Breast epithelium (tissue), 4 donors: ENCODE data around the gene RAB7A. TPM values are rescaled to one million over a fixed set of nuclear protein-coding genes. Genes with fewer than 3 reads are reported as not detected.

Source experiments
- DNase-seq, 2 donors: peaks; one replicate each; pipeline ENCODE4 v3.0.0-alpha.2; 2019; ENCODE audit warnings: low spot score in 2 of 2
- H3K27ac ChIP-seq, 2 donors: fragments of 200-600 bp; sonication (generic) in 1 of 2; one replicate each; pipeline ENCODE4 v1.5.1; 2016 to 2019; ENCODE audit warnings: mild to moderate bottlenecking in 1 of 2
- H3K27me3 ChIP-seq, 2 donors: fragments of 200-600 bp; sonication (generic) in 1 of 2; one replicate each; pipeline versions ENCODE4 v1.5.1 to v1.6.0; 2017 to 2019; ENCODE audit warnings: control low read depth in 1 of 2, mild to moderate bottlenecking in 1 of 2
- H3K36me3 ChIP-seq: fragments of 200-600 bp; one replicate; pipeline ENCODE4 v1.5.1; 2019
- H3K4me1 ChIP-seq, 2 donors: fragments of 200-600 bp; sonication (generic); one replicate each; pipeline ENCODE4 v1.5.1; 2016 to 2019; ENCODE audit warnings: control low read depth in 1 of 2
- H3K4me3 ChIP-seq, 3 donors: fragments of 200-600 bp; sonication (generic); 1 replicate in 2 of 3; 2 replicates in 1 of 3; pipeline ENCODE4 v1.5.1; 2016 to 2019; ENCODE audit warnings: mild to moderate bottlenecking in 3 of 3, moderate library complexity in 2 of 3
- H3K9me3 ChIP-seq, 2 donors: fragments of 200-600 bp; sonication (generic) in 1 of 2; one replicate each; pipeline ENCODE4 v1.5.1; 2016 to 2019; ENCODE audit warnings: control low read depth in 1 of 2
- CTCF ChIP-seq, 3 donors: fragments of 450-650 bp; IDR thresholded peaks; one replicate each; pipeline ENCODE4 v1.5.1; 2016 to 2017; ENCODE audit warnings: antibody characterized with exemption in 3 of 3, mild to moderate bottlenecking in 3 of 3, moderate library complexity in 3 of 3
- POLR2A ChIP-seq: fragments of 450-650 bp; IDR thresholded peaks from one replicate; pipeline ENCODE4 v1.6.1; 2016; ENCODE audit warnings: antibody characterized with exemption, mild to moderate bottlenecking, moderate library complexity
- POLR2AphosphoS5 ChIP-seq, 3 donors: sonication (generic); formaldehyde crosslinking; IDR thresholded peaks; one replicate each; pipeline ENCODE4 v1.6.1; 2017; ENCODE audit warnings: antibody characterized with exemption in 3 of 3
- intact Hi-C: fragments of 100-400 bp; cut with DNase I; formaldehyde crosslinking; loops from one replicate; pipeline ENCODE4 v1.15.1; 2023; ENCODE audit warnings: low total_unique reads
- total RNA-seq, 3 donors: library from RNA; depleted of rRNA; stranded (reverse); fragments of >200 nt; gene quantifications; one replicate each; pipeline ENCODE4 v1.1.0, GENCODE V29; 2016

The RAB7A gene
- total RNA-seq, 3 donors from 2014 or later, result 105 to 114 (median 110) TPM

- Histone ChIP-seq H3K27me3 (no peaks in the 10 kb centered on the region), H3K36me3 (no peaks in the 10 kb centered on the region), H3K4me1 (no peaks in the 10 kb centered on the region), H3K9me3 (no peaks in the 10 kb centered on the region), H3K27ac (no peak overlapping the region), H3K4me3 (no peak overlapping the region)
- no peak for DNase-seq
- TF ChIP-seq POLR2AphosphoS5 (IDR thresholded peaks at IDR 0.05) (no peak), CTCF (IDR thresholded peaks at IDR 0.05) (no peak), POLR2A (no peak)
- intact Hi-C loops, result no loop called here
Measured at GRCh38 chr3:128753715-128754114, 27.7 kb downstream of the RAB7A start.

GRCh38 chr3:128760042-128760441 is 34.1 kb downstream of the RAB7A start:
- intact Hi-C loops, result no loop called here
- peak overlapping the region in 1 of 2 donors; percentile 25 for H3K27ac ChIP-seq
- peaks cover 0 to 6% of the 10 kb centered on the region in 2 donors for H3K4me1 ChIP-seq

GRCh38 chr3:128760881-128761280 is 34.9 kb downstream of the RAB7A start:
- H3K4me1 ChIP-seq, result peaks cover 0 to 6% of the 10 kb centered on the region in 2 donors
- H3K4me3 ChIP-seq, result no peak overlapping the region
- intact Hi-C loops, result no loop called here
- TF ChIP-seq CTCF (IDR thresholded peaks at IDR 0.05) (no peak), POLR2AphosphoS5 (IDR thresholded peaks at IDR 0.05) (no peak), POLR2A (no peak)
- H3K27ac ChIP-seq, result no peak overlapping the region
- H3K27me3 ChIP-seq, result no peaks in the 10 kb centered on the region
- DNase-seq, result no peak
- H3K9me3 ChIP-seq, result no peaks in the 10 kb centered on the region
- H3K36me3 ChIP-seq, result no peaks in the 10 kb centered on the region

More at GRCh38 chr3:128760042-128760441, 34.1 kb downstream of the RAB7A start:
- no peak overlapping the region for H3K4me3 ChIP-seq
- no peak for TF ChIP-seq CTCF (IDR thresholded peaks at IDR 0.05)
- TF ChIP-seq POLR2A, result no peak
- no peak for TF ChIP-seq POLR2AphosphoS5 (IDR thresholded peaks at IDR 0.05)
- no peak for DNase-seq
- H3K36me3 ChIP-seq, result no peaks in the 10 kb centered on the region
- H3K9me3 ChIP-seq, result no peaks in the 10 kb centered on the region
- no peaks in the 10 kb centered on the region for H3K27me3 ChIP-seq

GRCh38 chr3:128761392-128761791 is 35.4 kb downstream of the RAB7A start:
- intact Hi-C loops, result no loop called here
- no peak overlapping the region for H3K27ac ChIP-seq
- no peaks in the 10 kb centered on the region for H3K9me3 ChIP-seq
- H3K27me3 ChIP-seq, result no peaks in the 10 kb centered on the region
- peaks cover 0 to 6% of the 10 kb centered on the region in 2 donors for H3K4me1 ChIP-seq
- no peak for DNase-seq
- H3K4me3 ChIP-seq, result no peak overlapping the region
- no peaks in the 10 kb centered on the region for H3K36me3 ChIP-seq
- TF ChIP-seq POLR2AphosphoS5 (IDR thresholded peaks at IDR 0.05) (no peak), CTCF (IDR thresholded peaks at IDR 0.05) (no peak), POLR2A (no peak)

GRCh38 chr3:128763967-128764366 is 38.0 kb downstream of the RAB7A start:
- Histone ChIP-seq H3K36me3 (no peaks in the 10 kb centered on the region), H3K4me3 (no peak overlapping the region), H3K9me3 (no peaks in the 10 kb centered on the region), H3K27me3 (no peaks in the 10 kb centered on the region), H3K4me1 (peaks cover 0 to 12% of the 10 kb centered on the region in 2 donors), H3K27ac (no peak overlapping the region)
- DNase-seq, result no peak
- intact Hi-C loops, result no loop called here
- TF ChIP-seq POLR2AphosphoS5 (IDR thresholded peaks at IDR 0.05) (no peak), POLR2A (no peak), CTCF (IDR thresholded peaks at IDR 0.05) (no peak)
